HG02973 (cell line): ENCODE results near the gene HS6ST3.

ENCODE experiments used
- ATAC-seq: cut with Tn5 transposase; IDR thresholded peaks from one replicate; pipeline ENCODE4 v1.9.1; 2021; ENCODE audit warnings: moderate library complexity; ENCODE audit not compliant: unreplicated experiment

The HS6ST3 gene

DNA sequence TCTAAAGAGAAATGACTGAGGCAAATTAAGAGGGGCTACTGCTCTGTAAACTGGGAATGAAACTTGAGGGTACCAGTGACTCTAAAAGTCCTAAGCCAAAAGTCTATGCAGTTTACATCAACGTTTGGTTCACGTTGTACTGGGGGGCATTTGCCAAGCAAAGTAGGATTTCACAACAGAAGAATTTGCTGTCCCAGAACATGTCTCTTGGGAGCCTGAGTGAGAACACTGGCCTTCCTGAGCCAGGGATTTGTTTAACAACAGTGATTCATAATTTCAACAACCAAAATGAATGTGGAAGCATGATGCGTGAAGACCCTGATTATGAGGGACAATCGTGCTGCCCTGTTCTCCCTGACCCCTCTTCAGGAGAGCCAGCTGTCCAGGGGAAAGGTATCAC, 726.4 kb downstream of the HS6ST3 start:
- no peak for ATAC-seq

DNA sequence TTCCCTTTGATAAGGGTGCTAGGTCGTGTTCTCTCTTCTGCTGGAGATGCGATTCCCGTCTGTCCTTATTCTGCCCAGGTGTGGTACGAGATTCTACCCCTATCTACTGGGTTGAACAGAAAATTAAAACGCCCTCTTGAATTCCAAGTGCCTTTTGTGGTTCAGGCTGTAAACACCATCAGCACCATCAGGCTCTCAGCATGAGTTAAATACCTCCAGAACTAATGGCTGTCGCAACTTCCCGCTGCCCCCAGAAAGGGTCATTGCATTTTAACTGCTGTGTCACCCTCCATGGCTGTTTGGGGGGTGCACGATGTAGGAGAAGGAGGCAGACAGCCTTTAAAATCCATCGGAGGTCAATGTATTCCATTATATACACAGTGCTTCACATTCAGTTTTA, 727.0 kb downstream of the HS6ST3 start:
- no peak for ATAC-seq

DNA sequence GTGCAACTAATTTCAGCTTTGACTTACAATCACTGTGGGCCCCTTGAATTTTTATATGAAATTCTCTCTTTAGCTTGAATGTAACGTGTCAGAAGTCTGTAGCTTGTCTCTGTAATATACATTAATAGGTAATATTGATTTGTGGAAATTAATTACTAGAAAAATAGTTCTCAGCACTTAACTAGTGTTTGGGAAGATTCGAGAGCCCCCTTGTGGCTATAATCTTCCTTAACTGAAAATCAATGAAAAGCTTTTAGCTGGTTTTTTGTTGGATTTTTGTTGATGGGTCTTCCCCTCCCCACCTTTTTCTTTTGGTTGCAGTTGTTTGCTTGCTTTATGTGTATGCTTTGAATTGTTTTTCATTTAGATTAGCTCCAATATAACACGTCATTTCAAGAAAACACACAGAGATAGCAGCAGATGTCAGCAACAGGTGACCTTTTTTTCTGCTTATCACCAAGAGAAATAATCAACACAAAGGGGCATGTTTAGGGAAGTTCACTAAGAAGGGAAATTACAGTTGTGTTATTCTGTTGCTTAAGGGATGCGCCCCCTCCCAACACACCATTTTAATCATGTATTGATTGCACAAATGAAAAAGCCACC, 727.5 kb downstream of the HS6ST3 start:
- no peak for ATAC-seq

DNA sequence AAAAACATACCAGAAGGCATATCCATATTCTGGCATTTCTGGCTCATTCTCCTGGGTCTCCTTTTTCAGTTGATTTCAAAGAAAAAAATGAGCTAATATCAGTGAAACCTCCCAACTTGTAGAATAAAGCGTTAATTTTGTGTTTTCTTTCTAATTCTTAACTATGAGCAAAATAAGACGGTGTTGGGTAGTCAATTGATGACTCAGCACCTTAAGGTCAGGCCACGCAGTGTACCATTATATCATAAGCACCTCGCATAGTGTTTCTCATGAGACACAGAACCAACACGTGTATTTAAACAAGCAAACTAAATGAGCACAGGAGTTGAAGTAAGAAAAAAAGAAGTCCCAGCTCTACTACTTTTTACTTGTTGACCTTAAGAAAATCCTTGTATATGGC, 729.5 kb downstream of the HS6ST3 start:
- ATAC-seq = no peak

DNA sequence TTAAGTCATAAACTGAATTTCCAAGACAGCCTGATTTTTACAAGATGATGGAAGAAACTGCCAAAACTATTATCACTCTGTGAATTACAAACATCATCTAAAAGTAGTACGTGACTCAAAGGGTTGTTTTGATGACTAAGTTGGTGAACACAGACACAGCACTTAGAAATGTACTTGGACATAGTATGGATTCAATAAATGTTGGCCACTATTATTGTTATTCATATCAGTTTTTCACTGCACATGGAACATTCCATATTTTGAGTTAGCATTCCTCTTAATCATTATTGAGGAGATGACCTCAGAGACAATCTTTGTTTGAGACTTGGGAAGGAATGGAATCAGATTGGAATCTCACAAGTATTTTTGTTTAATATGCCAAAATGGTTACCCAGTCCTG, 731.5 kb downstream of the HS6ST3 start:
- no peak for ATAC-seq

DNA sequence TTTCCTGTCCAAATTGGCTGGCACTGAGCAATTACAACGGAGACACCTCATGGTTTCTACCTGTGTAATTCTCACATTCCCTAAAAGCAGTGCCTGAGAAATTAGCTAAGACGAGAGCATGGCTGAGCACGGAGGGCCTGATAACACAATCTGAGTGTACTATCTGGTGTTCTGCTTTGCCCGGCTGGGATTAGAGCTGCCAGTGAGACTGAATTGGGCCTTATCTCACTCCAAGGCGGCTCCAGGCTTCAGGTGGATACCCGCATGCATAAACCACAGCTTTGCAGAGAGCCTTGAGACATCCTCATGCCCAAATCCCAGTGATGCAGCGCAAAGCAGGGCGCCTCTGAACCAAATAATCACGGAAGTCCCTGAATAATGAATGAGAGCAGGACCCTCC, 732.1 kb downstream of the HS6ST3 start:
- ATAC-seq = no peak

DNA sequence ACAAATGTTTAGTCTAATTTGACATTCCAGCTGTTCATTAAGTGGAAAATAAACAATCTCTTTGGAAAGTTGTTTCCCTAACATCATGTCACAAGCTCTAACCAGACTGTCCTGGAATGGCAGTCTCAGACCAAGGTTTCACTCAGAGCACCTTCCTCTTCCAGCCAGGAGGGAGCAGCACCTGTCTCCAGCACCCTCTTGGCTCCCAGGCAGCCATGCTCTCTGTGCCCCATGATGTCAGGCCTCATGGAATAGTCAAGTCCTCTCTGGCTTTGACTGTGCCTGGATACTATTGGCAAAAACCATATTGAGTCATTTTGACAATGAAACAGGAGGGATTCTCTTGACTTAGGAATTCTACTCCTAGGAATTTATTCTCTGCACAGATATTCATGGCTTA, 733.0 kb downstream of the HS6ST3 start:
- no peak for ATAC-seq

DNA sequence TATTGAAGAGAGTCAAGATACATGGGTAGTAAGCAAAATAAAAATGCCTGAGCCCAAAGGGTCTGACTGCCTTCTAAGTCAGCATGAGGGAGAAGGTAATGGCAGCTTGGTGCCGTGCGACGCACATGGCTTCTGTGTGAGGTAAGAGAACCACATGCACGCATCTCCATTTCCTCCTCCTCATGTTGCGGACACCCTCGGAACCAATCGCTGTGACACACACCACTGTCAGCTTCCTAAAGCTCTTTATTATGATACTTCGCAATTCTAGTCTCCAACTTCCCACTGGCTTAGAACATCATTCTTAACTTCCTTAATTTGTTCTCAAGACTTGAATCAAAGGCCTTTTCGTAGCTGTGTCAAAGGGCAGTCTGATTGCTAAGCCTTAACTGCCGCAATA, 734.2 kb downstream of the HS6ST3 start:
- no peak for ATAC-seq

DNA sequence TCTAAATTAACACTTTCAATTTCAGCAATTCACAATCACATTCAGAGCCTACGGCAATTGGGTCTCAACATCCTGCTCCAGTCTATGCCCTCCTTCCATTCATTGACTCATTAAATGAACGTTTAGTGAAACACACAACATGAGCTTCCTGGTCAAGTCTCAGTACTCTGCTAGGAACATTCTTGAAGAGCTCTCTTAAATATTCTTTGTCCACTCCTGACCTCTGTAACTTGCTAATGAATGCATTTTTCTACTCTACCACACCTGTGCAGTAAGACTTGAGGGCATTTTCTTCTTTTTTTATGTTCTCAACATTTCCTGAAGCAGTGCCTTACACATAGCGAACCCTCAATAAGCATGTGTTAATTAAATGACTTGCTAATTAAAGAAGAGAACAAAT, 735.7 kb downstream of the HS6ST3 start:
- no peak for ATAC-seq

DNA sequence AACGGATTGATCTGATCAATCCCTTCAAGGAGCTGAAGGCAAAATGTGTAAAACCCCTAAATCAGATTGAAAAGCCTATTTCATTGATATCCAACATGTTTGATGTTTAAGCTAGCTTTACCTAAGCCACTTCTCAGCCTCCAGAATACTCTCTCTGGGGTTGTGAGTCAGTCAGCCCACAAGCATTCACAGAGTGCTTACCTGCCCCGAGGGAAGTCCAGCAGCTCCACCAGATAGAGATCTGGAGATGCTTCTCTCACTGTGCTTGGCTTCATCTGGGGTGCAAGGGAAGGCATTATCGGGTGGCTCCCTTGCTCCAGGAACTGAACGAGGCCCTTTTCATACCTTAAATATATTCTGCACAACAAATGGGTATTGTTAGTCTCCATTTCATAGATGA, 744.7 kb downstream of the HS6ST3 start:
- ATAC-seq = no peak

DNA sequence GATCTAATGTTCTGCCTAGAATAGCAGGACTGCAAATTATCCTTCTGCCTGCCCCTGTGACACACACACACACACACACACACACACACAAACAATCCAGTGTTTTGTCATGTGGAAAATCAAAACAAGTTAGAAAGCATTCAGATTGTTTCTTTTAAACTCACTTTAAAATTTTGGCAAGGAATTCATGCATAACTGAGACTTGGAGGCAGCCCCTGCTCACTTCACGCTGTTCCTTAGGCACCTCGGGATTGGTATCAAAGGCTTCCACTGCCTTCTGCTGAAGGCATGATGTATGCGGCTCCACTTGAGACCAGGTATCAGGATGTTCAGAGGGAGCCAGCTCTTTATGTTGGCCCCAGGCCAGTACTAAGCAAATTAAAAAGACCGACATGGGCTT, 745.6 kb downstream of the HS6ST3 start:
- no peak for ATAC-seq

DNA sequence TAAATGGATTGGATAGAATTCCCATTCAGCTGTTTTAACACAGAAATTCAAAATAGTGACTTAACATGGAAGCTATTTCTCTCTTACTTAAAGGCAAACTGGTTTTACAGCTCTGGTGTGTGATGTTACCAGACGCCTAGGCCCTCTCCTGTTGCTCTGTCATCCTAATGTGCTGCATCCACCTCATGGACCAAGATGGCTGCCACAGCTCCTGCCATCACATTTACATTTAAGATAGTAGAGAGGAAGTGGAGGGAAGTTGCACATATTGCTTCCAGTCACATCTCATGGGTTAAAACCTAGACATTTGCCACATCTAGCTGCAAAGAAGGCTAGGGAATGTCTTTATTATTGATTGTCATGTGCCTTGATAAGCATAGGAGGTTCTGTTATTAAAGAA, 746.8 kb downstream of the HS6ST3 start:
- ATAC-seq = no peak

DNA sequence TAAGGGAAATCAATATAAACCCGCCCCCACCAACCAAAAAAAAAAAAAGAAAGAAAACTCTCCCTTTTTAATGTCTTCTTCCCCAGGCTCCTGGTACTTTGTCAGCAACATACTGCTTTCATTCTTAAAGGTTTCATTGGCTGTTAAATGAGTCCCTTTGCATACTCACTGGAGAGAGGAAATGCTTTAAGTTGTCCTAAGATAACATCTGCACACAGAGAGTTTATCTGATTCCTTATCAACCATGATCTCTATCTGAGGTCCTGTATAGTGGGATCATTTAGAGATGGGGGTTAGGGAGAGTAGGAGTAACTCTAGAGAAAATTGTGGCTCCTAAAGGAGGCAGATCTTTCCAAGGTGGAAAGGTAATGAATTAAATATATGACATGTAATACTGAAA, 747.9 kb downstream of the HS6ST3 start:
- no peak for ATAC-seq

DNA sequence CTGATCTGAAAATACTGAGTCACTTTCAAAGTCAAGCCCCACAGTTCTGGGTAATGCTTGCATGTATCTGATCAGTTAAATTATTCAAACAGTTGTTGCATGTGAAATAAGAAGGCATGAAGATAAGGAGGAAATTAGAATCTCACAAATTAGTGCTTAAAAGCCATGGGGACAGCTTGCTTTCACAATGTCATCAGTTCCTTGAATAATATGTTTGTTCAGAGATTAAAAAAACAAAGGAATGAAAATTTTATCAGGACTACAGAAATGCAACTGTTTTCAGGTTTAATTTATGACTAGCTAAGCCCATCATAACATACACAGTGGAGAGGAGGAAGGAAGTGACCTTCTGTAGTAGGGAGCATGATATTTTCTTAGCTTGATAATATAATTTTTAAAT, 754.3 kb downstream of the HS6ST3 start:
- no peak for ATAC-seq

DNA sequence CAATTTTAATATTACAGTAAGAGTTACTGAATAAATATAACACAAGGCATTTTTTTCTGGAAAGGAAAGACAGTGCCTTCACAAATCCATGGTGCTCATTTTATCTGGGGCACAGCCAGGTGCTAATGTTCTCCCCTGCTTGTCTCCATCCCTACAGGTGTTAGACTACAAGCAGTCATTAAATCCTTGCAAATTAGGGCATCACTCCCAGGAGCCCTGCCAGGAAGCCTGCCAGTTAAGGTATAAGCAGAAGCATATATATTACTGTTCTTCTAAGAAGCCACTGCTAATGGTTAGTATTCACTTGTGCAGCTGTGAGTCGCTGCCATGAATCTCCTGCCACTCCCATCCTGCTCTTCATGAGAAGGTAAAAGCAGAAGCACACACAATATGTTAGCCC, 754.7 kb downstream of the HS6ST3 start:
- no peak for ATAC-seq

DNA sequence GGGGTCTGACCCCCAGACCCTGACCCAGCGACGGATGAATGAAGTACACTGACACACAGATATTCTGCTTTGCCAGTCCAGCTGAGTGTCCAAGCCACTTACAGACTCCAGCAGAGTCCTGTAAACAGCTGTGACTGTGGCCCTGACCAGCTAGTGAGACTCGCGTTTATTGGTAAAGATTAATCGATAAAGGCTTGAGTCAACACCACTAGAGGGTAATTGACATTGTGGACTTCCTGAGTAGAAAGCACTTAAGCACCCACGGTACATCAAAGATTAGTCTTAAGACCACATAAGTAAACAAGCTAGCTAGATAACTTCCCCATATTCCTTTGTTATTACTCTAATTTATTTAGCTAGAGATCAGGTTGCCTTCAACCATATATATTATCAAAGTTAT, 758.4 kb downstream of the HS6ST3 start:
- no peak for ATAC-seq

DNA sequence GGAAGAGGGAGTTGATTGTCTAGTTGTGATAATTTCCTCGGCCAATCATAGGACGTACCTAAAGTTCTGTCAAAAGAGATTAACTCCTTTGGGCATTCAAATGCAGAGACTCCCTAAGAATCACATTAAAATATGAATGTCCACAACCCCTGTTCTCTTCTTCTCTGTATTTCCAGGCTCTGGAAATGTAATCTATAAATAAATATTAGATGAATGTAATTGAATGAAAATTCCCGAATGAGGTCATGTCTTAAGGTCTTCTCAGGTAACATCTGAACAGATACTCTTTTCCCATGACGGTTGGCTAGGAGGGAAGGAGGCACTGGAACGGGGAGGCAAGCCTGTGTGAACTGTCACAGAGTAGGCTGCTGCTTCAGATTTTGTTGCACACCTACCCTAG, 759.2 kb downstream of the HS6ST3 start:
- no peak for ATAC-seq

DNA sequence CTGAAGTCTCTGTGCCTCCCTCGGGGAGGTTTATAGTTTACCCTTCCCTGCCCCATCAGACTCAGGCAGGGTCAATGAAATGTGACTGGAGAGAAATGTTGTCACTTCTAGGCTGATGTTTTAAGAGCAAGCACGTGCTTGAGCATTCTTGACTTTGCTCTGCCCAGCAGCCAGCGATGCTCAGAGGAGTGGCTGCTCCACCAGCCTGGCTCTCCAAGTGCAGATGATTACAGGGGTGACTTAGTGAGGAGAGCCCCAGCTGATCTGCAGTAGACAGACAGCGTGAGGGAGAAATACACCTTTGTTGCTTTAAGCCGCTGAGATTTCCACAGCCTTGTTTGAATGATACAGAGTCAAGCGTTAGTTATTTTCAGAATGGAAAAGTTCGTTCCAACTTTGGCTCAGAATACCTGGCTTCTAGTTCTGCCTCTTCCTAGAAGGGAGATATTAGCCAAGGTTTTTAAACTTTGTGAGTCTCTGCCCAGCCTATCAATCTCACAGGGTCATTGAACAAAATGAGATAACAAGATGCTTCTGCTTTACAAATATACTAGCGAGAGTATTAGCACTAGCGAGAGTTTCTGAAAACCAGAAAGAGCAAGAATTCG, 760.7 kb downstream of the HS6ST3 start:
- no peak for ATAC-seq

DNA sequence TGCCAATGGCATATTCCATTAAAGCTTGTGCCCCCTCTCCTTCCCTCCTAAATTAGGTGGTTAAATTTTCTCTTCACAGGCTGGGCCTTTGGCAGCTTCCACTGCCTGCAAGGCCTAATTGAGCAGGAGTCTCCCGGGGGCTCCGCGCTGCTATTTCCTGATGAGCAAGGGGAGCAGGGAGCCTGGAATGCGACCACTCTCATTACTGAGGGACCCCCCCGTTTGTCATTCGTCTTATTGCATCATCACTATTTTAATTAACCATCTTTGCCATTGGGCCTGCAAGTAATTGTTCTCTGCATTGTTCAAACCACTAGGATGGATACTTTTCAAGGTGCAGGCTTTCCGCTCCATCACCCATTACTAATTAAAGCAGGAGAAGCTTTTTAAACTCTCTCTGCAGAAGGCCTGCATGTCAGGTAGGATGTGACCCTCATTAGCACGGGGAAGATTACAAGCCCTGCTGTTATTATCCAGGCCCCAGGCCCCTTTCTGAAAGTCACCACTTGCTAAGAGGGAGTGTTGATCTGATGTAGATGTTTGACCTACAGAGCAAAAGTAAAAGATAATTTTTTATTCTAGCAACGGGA, 762.0 kb downstream of the HS6ST3 start:
- ATAC-seq = no peak

DNA sequence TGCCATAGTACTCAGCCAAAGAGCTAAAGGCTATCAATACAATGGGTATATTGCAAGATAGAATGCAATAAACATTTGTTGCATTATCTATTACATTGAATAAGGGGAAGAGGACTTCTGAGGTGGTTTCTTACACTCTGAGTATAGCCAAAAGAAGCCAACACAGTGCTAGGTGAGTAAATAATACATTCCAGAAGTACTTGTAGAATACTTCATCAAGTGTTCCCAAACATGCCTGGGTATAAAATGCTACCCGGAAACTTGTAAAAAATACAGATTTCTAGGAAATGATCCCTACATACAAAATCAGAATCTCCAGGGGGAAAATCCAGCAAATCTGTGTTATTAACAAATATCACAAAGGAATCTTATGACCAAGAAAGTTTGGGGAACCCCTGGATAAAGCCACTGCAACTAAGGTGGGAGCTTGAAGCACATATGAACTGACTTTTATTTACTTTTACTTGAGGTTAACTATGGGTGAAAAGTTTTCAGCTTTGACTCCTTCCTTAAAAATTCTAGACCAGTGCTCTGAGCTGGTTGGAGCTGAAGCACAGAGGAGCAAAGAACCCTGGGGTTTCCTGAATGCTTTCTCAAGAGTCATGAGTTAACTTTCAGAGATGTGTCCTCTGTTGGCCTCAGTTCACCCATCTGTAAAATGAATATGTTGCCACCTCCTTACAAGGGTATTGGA, 768.4 kb downstream of the HS6ST3 start:
- ATAC-seq = no peak

DNA sequence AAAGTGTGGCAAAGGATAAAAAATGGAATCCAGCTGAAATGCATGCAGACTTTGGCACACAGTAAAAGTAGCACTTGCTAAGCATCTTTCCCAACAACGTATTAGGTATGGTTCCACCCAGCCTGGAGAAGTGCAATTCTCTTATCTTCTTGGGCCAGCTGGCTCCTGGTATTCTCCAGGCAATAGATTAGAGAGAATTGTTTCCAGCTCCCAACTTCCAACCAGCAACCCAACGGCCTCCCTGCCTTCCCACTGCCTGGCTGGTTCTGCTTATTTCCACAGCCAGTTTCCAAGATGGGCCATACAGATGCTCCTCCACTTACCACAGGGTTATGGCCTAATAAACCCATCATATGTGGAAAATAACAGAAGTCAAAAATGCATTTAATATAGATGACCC, 771.0 kb downstream of the HS6ST3 start:
- no peak for ATAC-seq

DNA sequence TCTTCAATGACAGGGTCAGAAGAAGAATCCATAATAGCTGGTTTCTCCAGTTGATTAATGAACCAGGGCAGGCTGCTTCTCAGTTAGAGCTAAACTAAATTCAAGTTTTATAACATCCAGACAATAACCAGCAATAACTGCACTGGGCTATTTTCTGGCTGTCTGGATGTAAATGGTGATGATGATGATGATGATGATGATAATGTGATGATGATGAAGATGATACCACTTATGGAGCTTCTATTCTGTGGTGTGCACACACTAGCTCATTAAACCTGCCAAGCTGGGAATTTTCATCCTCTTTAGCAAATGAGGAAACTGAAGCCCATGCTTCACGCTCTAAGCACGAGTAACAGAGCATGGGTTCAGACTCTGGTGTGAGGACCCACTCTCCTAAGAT, 772.2 kb downstream of the HS6ST3 start:
- ATAC-seq = no peak
